HG02943 (cell line): ENCODE results near the gene CERK.

Experiments
- ATAC-seq: cut with Tn5 transposase; IDR thresholded peaks from one replicate; pipeline ENCODE4 v1.9.1; 2021; ENCODE audit warnings: mild to moderate bottlenecking, low read depth, moderate library complexity; ENCODE audit not compliant: unreplicated experiment

Gene CERK

GRCh38 chr22:46749682-46750529 is 11.9 kb upstream of the CERK start:
- no peak for ATAC-seq

- ATAC-seq, result no peak
Observed at GRCh38 chr22:46748908-46749675, 11.0 kb upstream of the CERK start.

- ATAC-seq, result no peak
Observed at GRCh38 chr22:46748206-46748907, 10.3 kb upstream of the CERK start.

- ATAC-seq, result no peak
Observed at GRCh38 chr22:46747646-46748045, 9.6 kb upstream of the CERK start.

- ATAC-seq, result no peak
Observed at GRCh38 chr22:46746620-46747019, 8.6 kb upstream of the CERK start.

- ATAC-seq, result no peak
Observed at GRCh38 chr22:46746192-46746591, 8.1 kb upstream of the CERK start.

GRCh38 chr22:46744581-46744980 is 6.5 kb upstream of the CERK start:
- no peak for ATAC-seq

GRCh38 chr22:46742576-46743221 is 4.6 kb upstream of the CERK start:
- ATAC-seq, result no peak

- no peak for ATAC-seq
Observed at GRCh38 chr22:46741974-46742519, 4.0 kb upstream of the CERK start.

GRCh38 chr22:46740910-46741780 is 3.1 kb upstream of the CERK start:
- ATAC-seq, result no peak

GRCh38 chr22:46739094-46739870 is 1.2 kb upstream of the CERK start:
- ATAC-seq, result no peak

- ATAC-seq, result no peak
Observed at GRCh38 chr22:46738647-46739093, 618 bp upstream of the CERK start.

GRCh38 chr22:46737105-46737975 is 712 bp downstream of the CERK start:
- ATAC-seq, result no peak

GRCh38 chr22:46736705-46737104 is 1.3 kb downstream of the CERK start:
- ATAC-seq, result no peak

GRCh38 chr22:46735747-46736608 is 2.1 kb downstream of the CERK start:
- no peak for ATAC-seq

GRCh38 chr22:46734830-46735453 is 3.1 kb downstream of the CERK start:
- no peak for ATAC-seq
